ENCODE measurements around the gene RAI1.

Gene RAI1

DNA sequence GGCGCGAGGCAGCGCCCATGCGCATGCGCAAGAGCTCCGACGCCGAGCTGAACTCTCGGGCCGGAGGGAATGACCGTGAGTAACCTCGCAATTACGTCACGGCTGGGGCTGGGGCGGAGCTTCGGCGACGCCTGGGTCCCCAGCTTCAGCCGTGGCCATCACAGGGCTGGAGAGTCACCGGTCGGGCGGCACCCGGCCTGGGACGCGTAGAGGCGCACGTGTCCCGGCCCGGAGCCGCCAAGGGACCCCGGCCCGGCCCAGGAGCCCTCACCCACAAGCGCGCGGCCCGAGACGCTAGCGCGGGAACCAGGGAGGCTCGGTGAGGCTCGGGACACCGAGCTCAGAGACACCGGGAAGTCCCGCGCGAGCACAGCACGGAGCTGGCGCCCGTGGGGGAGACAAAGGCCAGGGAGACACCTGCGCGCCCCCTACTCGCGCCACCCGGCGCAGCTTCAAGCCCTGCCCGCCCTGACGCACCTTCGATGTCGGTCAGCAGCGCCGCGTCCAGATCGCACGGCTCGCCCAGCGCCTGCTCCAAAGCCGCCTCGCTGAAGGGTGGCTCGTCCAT is 155.1 kb downstream of the RAI1 start:
- peak; percentile 87 for DNase-seq

DNA sequence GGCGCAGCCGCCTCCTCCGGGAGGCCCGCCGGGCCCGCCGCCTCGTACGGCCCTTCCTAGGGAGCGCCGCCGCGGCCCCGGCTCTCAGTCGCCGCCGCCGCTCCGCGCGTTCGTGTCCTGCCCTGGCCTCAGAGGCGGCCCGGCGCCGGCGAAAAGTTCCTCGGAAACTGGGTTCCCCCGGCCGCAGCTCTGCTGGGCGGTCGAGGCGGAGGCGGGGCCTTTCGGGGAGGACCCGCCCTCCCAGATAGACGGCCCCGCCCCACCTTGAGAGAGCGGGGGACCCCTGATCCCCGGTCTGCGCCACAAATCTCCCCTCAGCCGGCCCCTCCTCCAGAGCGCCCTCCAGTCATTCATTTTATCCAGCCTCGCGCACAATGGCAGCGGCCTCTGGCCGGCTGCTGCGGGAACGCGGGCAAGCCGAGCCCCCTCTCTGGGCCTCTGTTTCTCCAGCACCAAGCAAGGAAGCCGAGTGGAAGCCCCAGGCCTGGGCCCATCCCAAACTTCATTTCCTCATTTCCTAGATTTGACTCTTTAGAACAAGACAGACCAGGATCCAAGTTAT is 155.6 kb downstream of the RAI1 start, which contains the start of gene SREBF1:
Gene SREBF1, minus strand, starts transcription at position 169 of the 562 bp plus-strand sequence. CDS start 169 bp downstream, outside the sequence.
- no peak for DNase-seq

DNA sequence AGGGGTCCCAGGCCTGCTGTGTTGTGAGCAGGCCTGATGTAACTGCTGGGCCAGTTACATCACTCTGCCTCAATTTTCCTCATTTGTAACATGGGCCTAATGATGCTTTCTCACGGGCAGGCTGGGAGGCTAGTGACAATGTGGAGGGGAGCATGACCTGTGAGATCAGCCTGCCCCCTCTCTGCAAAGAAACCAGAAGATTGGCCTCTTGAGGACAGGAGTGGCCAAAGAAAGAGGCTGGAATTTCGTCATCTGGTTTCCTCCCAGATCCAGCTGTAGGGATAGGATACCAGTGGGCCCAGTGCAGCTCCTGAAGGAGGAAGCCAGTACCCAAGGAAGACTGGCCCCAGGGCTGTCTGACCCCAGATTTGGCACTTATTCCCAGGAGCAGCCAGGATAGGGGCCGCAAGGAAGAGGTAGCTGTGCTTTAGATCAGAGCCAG is 156.1 kb downstream of the RAI1 start:
- DNase-seq: no peak

DNA sequence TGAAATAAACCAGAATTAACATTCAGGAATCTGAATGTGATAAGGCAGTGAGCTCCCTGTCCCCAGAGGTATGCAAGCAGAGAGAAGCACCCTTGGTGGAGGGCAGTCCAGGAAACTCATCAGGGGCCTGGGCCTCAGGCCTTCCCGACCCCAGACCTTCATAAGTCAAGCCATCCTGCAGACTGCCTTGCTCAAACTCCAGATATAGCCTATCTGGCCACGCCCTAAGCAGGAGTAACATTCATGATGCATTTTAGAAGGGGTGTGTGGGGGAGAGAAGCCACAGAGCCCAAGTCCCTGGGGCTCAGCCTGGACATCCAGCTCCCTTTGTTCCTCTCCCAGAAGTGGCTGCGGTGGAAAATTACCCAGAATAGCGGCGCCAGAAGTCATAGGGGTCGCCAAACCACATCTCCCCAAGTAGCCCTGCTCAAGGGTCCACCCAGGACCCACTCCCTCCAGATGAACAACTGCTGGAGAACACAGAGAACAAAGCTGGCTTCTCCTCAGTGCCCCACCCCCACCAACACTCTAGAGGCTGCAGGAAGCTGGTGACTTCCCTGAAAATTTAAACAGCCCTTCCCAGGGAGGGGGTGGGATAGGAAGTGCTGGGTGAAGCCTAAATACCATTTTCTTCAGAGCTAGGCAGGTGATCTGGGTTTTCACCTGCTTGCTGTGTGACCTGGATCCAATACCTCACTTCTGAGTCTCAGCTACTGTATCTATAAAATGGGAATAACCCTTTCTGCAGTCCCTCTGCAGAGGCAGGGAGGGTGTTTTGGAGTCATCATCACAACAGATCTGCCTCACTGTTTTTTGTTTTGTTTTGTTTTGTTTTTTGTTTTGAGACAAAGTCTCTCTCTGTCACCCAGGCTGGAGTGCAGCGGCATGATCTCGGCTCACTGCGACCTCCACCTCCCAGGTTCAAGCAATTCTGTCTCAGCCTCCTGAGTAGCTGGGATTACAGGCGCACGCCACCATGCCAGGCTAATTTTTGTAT is 157.0 kb downstream of the RAI1 start:
- DNase-seq: no peak

DNA sequence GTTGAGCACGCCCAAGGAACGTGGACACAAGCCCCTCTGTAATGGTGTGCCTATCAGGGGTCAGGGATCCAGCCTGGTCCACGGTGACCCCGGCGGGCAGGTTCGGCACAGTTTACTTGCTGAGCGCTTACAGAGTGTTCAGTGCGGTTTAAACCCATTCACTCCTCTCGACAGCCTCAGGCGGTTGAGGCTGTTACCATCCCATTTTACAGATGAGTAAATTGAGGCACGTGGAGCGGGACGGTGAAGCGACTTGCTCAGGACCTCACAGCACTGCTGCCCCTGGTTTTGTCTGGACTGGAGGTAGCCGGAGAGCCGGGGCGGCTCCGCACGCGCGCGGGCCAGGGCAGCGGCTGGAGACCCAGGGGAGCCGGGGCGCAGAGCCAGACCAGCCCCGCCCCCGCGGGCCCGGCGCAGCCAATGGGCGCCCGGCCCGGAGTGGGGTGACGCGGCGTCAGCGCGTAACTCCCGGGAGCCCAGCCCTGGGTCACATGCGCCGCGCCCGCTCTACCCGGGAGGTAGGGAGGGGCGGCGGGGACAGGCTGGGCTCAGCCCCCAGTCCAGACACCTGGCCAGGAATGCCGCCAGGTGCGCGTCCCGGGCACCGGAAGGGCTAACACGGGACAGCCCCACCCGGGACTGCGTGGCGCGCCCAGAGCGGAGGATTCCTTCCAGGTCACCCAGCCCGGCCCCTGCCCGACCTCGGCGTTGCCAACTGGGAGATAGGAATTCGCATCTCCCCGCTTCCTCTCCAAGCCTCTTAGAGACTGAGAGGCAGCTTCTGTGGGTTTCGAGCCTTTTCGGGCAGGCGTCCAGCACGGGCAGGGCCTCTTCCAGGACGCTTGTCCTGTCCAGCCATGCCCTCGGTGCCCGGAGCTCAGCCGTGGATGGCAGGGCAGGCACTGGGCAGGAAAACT is 158.8 kb downstream of the RAI1 start:
- peak; percentile 84 for DNase-seq

DNA sequence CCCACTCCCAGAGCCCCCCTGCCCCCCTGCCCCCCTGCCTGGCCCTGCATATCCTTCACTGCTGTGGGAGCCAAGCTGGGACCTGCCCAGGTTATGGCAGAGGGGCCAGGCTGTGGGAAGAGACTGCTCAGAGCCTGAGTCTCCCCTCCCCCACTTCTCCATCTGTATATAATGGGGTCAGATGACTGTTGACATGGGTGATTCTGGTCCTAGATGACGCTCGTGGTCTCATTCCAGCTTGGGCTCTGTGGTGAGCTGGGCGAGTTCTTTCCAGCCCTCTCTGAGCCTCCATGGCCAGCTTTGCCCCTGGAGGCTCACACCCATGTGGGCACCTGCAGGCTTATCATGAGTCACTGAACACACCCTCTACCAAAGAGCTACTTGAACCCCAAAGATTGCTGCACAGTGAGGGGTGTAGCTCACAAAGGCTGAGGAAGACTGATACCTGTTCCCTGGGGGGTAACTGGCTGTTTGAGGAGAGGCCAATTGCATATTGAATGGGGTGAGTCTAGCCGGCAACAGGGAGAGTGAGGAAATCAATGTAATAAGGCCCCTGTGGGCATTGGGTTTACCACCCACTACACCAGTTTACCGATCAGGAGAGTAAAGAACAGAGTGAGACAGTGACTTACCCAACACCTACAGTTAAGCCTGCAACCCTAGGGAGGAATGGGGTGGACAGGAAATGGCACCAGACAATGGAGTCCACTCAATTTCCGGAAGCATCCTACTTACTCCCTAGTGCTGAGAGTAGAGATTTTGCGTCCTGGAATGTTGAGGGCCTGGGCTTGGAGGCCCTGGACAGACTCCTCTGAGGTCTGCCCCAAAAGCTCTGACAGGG is 159.7 kb downstream of the RAI1 start:
- DNase-seq: no peak

DNA sequence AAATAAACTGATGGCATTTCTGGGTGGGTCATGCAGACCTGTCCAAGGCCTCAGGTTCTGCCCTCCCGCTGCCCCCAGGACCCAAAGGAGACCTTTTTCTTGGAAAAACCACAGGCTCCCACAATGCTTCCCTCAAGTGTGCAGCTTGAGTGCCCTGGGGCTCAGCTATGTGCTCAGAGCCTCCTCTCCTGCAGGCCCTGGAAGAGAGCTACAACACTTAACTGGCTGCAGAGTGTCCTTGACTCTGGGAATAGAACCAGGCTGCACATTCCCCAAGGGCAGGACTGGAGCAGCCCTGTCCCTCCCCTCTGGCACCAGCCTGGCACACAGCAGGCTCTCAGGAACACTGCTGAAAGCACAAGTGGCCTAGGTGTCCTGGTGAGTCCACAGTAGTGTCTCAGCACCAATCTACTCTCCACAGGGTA is 160.4 kb downstream of the RAI1 start:
- DNase-seq: no peak

DNA sequence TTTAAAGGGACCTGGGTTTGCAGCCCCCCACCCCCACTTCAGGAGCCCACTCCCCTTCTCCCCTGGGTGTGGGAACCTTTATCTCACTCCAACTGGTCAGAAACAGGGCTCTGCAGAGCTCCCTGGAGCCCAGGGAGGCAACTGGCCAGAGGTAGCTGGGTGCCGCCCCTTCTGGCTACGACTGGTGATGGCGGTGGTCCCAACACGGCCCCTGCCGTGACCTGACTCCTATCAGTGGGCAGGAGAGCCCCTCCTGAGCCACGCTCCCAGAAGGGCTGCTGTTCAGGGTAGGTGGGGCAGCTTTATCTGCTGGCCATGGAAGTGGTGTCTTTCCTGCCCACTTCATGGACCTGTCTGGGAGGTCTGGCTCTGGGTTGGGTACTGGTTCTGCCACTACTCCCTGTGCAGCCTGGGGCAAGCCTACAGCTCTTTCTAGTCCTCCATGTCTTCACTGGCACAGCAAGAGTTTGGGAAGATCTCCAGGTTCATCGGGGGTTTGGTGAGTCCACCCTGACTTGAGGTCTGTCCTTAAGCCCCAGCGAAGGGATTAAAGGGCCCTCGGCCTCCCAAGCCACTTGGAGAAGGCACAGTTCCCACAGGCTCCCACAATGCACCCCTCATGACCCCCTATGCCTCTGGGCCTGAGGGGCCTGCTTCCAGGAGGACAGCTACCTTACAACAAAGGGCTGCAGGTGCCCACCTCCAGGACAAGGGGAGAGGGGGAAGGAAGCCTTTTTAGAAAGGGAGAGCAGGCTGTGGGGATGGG is 161.0 kb downstream of the RAI1 start:
- no peak for DNase-seq

DNA sequence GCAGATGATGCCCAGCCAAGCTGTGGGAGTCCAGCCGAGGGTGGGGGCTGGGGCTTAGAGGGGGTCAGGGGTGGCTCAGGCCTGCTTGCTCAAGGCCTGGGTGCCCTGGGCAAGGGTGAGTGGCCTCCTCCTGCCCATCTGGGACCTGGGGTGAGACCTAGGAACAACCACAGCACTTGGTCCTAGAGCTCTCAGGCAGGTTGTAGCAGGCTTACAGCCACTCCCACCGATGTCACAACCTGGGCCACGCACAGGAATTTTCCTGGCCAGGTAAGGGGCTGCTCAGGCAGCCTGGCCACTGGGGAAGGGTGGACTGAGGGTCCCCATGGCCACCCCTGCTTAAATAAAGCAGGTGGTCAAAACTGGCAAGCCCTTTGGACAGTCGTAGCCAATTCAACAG is 161.8 kb downstream of the RAI1 start:
- DNase-seq: no peak

DNA sequence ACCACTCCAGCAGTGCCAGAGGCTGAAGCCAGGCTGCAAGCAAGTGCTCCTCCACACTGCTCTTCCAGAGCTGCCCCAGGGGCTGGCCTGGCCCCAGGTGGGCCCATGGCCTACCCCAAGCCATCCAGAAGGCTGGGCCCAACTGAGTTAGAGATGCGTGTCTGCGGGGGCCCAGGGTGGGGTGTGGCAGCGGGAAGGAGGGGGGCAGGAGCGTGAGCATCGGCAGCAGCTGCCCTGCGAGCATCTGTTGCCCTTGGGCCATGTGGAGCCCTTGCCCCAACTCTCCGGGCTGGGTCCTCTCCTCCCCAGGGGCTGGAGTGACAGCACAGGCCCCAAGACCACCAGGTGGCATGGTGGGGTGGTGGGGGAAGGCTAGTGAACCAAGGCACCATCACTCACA is 162.8 kb downstream of the RAI1 start:
- no peak for DNase-seq

DNA sequence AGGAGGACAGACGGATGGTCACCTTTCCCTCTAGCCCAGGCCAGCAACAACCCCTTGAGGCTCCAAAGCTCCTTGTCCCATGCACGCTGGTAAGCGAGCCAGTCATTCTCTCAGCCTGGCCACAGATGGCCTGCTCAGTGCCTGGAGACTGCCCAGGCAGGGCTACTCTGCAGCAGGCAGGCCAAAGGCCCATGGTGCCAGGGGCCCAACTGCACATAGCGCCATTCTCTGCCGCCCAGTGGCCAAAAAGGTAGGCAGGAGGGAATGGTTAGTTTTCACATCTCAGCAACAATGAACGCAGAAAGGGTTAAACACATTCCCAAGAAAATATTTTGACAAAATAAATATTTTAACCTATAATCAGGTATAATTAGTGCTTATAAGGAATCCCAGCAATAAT is 163.2 kb downstream of the RAI1 start:
- no peak for DNase-seq

DNA sequence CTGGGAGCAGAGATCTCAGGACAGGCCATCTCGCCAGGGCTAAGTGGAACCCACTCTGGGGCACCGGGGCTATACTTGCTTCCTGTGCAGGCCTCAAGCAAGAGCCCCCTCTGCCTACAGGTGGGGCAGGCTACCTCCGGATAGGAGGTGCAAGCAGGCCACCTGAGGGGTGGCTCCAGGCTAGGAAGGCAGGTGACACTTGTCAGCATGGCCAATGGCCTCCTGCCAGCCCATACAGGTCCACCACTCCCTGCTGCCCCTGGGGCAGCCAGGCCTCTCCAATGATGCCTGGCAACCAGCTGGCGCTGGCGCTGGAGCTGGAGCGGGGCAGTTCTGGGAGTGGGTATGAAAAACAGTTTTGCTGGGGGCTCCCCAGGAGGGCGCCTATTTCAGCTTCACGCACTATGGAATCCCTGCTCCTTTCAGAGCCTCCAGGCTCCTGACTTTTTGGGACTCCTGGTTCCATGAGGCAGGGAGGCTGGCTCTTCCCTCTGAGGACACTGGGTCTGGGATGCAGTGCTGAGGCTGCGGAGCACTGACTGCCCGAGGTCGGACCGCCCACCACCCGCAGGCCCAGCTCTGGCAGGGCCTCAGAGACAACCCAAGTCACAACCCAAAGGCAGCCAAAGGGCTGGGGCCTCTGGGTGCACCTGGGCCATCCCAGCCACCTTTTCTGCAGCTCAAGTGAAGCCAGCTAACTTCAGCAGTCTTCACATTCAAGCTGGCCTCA is 164.0 kb downstream of the RAI1 start:
- DNase-seq: no peak

DNA sequence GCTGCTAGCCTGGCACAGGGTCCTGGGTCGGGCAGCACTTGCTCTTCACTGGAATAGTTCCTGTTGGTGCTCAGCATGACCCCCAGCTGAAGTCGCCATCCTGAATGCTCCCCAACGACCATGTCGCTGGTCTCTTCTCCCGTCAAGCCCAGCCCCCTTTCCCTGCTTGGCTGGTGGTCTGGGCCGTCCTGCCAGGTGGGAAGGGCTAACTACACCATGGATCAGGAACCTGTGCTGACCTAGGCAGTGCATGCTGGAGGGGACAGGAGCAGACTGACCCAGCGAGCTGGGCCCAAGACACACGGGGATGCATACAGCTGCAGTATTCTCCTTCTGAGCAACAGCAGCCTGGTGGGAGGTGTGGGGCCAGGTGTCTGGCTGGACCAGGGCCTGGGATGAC is 164.7 kb downstream of the RAI1 start:
- no peak for DNase-seq

DNA sequence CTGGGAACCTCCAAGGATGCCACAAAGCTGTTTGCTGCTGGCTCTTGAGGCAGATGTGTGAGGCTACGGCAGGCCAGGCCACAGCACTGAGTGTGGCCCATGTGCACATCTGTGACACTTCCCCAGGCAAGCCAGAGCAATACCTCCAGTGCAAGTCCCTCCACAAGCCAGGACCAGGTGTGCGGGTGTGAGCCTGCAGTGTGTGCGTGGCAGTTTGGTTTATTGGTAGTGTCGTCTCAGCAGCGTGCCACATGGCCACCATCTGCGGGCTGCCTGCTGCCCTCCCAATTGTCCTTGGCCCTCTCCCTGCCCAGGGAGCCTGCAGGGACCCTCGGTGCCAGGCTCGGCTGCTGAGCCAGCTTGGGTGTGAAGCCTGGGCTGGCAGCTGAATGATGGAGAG is 165.4 kb downstream of the RAI1 start:
- DNase-seq: no peak

DNA sequence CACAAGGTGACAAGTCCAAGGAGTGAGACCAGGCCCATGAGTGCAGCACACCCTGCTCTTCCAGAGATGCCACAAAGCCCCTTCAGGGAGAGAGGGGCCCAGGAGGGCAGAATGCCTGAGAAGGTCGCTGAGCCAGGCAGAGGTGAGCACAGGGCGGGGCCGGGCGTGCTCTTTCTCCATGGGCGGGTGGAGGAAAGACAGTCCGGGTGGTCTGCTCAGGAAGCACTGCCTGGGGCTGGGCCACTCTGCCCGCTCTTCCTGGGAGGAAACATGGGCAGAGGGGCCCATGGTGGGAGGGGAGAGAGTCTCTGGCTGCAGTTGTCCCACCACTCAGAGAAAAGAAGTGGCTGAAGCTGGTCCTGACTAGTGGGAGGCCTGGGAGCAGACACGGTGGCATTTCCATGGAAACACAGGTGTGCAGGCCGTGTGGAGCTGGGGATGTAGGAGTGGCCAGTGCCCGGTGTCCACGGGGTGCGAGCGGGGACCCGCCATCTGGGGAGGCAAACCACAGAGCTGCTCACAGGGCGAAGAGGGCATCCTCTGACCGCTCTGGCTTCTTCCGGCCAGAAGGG is 165.9 kb downstream of the RAI1 start:
- DNase-seq: no peak

DNA sequence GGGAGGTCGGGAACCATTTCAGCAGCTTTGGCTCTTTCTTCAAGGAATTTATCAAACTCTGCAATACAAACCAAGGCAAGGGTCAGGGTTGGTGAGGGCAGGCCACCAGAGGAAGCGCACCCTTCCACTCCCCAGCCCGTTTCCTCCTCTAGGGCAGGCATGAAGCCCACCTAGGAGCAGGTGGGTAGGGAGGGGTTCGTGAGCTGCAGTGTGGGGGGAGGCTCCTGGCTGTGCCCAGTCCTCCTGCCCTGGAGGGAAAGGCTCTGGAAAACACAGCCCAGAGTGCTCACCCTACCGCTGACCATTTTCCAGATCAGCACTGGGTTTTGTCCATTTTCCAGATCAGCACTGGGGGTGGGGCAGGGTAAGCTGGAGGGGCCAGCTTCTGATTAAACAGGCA is 166.5 kb downstream of the RAI1 start:
- no peak for DNase-seq

DNA sequence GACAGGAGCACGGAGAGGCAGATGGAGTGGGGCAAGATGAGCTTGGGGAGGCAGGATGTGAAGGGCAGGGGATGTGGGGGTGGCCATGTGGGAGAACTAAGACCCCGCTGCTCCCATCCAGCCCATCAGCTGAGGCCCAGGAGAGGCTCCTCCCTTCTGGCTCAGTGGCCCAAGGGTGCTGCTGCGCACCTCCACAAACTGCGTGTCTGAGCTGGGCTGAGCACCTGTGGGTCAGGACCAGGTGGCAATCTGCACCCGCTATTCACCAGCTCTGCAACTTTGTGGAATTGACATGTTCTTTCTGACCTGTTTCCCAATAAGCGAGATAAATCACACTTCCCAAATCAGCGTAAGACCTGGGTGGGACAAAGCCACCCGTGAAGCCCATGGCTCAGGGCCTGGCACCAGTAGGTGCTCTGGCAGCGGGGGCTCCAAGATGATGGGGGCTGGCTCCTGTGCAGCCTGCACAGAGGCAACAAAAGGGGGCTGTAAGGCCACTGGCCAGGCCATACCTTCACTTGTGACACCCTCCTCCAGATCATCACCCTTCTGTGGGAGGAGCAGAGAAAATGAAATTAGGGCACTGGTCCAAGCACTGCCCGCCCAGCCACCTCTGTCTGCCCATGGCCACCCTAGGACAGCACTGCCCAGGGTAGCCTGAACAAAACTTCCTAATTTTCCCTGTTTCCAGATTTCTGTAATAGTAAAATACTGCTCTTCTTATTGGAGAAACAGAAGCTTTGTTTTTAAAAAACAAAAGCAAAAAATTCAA is 167.2 kb downstream of the RAI1 start:
- no peak for DNase-seq

DNA sequence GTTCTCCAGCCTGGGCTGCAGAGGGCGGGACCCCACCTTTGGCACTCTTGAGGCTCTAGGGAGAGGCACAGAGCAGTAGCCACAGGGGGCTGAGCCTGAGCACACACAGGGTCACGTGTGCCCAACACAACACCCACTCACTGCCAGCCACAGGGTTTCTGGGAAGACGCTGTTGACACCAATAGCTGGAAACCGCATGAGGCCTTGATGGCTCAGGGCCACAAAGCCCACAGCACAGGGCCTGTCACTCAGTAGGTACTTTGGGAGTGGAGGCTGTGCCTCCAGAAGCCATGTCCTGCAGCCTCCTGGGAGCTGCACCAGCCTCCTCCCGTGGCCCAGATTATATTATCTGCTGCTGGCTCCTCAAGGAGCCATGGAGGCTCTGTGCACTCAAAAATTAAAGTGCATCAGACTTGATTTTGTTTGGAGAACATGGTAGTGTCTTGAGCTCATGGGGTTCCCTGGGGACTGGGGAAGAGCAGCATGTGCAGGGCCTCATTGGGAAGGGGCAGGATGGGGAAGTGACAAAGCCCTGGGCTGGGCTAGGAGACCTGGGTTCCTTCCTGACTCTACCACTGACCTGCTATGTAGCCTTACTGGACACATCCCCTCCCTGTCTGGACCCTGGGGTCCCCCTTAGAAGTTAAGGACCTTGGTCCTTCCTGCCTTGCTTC is 168.0 kb downstream of the RAI1 start:
- DNase-seq: no peak

Measured in NCI-H774 (cell line).